ENCODE results near the gene INTS11. TPM values are rescaled to one million over a fixed set of nuclear protein-coding genes. Genes with fewer than 3 reads are reported as not detected.

Gene INTS11
- total and polyA plus RNA-seq, 10 of the 15 experiments (the other 5 are each of a cell fraction or from before 2014, with no cell fraction given), result 2.5 to 117 (median 77.7) TPM

- Histone ChIP-seq H3K27ac (ENCODE audit: control insufficient read depth, insufficient read depth) (no peak overlapping the region), H3K4me1 (ENCODE audit: control insufficient read depth, insufficient read depth, low read length) (peaks cover 3% of the 10 kb centered on the region; the same call in 1 of the 2 replicates), H3K4me2 (ENCODE audit: control insufficient read depth, insufficient read depth) (no peak overlapping the region), H3K36me3 (ENCODE audit: control insufficient read depth in 2 of 2, insufficient read depth in 2 of 2, low read length in 1 of 2) (no peaks in the 10 kb centered on the region), H4K20me1 (ENCODE audit: control insufficient read depth, insufficient read depth) (no peaks in the 10 kb centered on the region), H3K9ac (ENCODE audit: control insufficient read depth, insufficient read depth, low read length) (no peak overlapping the region), H3K79me2 (ENCODE audit: control insufficient read depth, insufficient read depth, low read length) (peaks cover 4% of the 10 kb centered on the region), H3K27me3 (replicated peaks in 1 of 2; ENCODE audit: control insufficient read depth in 2 of 2, insufficient read depth in 2 of 2, low read length in 1 of 2) (no peaks in the 10 kb centered on the region), H3K4me3 (no peak overlapping the region), H2AFZ (ENCODE audit: control insufficient read depth, low read depth, low read length) (no peak overlapping the region), H3K9me3 (replicated peaks; ENCODE audit: control insufficient read depth, insufficient read depth, low read length) (no peaks in the 10 kb centered on the region)
- ChIA-PET RAD21 (ENCODE audit: unreplicated experiment) (no interaction called here), POLR2A (no interaction called here), SMC1A (ENCODE audit: uncharacterized antibody, unreplicated experiment) (no interaction called here), CTCF (no interaction called here)
- no TSS peak for BruUV-seq (replicated peaks)
- WGBS (ENCODE audit: insufficient coverage, insufficient replicate concordance, low lambda C conversion rate, missing lambda C conversion rate), result 12% methylated on average over 15 of the region's 15 CpGs
- no peak for FAIRE-seq
- intact Hi-C loops (cut with micrococcal nuclease; ENCODE audit: unreplicated experiment), result no loop called here
- DNase-seq (ENCODE audit: low read depth, low spot score), result no peak
- in situ Hi-C loops (cut with MboI), result no loop called here
- TF ChIP-seq HCFC1 (IDR thresholded peaks at IDR 0.05; ENCODE audit: low read length) (no peak), ZBTB11 (CRISPR knock-in tag; IDR thresholded peaks at IDR 0.05) (no peak), CBFB (IDR thresholded peaks at IDR 0.05; ENCODE audit: low read depth) (no peak), CUX1 (IDR thresholded peaks at IDR 0.05; ENCODE audit: insufficient replicate concordance, low read depth, low read length) (no peak), BCLAF1 (IDR thresholded peaks at IDR 0.05) (no peak), EZH2 (IDR thresholded peaks at IDR 0.05; ENCODE audit: borderline replicate concordance, control insufficient read depth, low read depth, low read length) (no peak), SIX5 (IDR thresholded peaks at IDR 0.05; ENCODE audit: low read depth, low read length, severe bottlenecking) (no peak), ZSCAN29 (IDR thresholded peaks at IDR 0.05) (no peak), ATF7 (IDR thresholded peaks at IDR 0.05; ENCODE audit: low read depth) (no peak), SUPT20H (IDR thresholded peaks at IDR 0.05; ENCODE audit: borderline replicate concordance, control insufficient read depth, low read depth, low read length) (no peak), STAT3 (IDR thresholded peaks at IDR 0.05; ENCODE audit: low read depth, low read length) (no peak), RAD51 (IDR thresholded peaks at IDR 0.05) (no peak)
- no peak for ATAC-seq
Observed at GRCh38 chr1:1330366-1331067, 6.1 kb upstream of the INTS11 start.
